GM19395 (cell line): ENCODE data around the gene SPRR2F.
"Not testable (repeated sequence)": the region's sequence is repeated elsewhere in the genome, so short reads cannot be mapped to it uniquely, and the experiment has no call there.

ENCODE experiments used
- ATAC-seq: cut with Tn5 transposase; IDR thresholded peaks from one replicate; pipeline ENCODE4 v1.9.1; 2021; ENCODE audit warnings: mild to moderate bottlenecking, moderate library complexity; ENCODE audit not compliant: unreplicated experiment

SPRR2F gene

GRCh38 chr1:153113416-153113815 is at the start of gene SPRR2F:
TSS of gene SPRR2F (minus strand) at chr1:153113516. CDS start at chr1:153112733, 783 bp downstream.
- no peak for ATAC-seq

GRCh38 chr1:153155541-153155940 is 42.2 kb upstream of the SPRR2F start:
- no peak for ATAC-seq

- ATAC-seq, result no peak
Observed at GRCh38 chr1:153152481-153152880, 39.2 kb upstream of the SPRR2F start.

- ATAC-seq, result no peak
Observed at GRCh38 chr1:153150846-153151245, 37.5 kb upstream of the SPRR2F start, which contains the start of gene SPRR2G. TSS of gene SPRR2G (minus strand) at chr1:153150890. CDS start at chr1:153150110, 780 bp downstream.

- no peak for ATAC-seq
Observed at GRCh38 chr1:153141377-153141776, 28.1 kb upstream of the SPRR2F start.

- no peak for ATAC-seq
Observed at GRCh38 chr1:153140484-153140883, 27.2 kb upstream of the SPRR2F start.

GRCh38 chr1:153133743-153134142 is 20.4 kb upstream of the SPRR2F start:
- no peak for ATAC-seq

GRCh38 chr1:153133267-153133666 is 20.0 kb upstream of the SPRR2F start:
- ATAC-seq, result no peak

GRCh38 chr1:153128688-153129087 is 15.4 kb upstream of the SPRR2F start:
- ATAC-seq, result not testable (repeated sequence)

GRCh38 chr1:153127296-153127695 is 14.0 kb upstream of the SPRR2F start:
- no peak for ATAC-seq

GRCh38 chr1:153125536-153125935 is 12.2 kb upstream of the SPRR2F start:
- ATAC-seq, result no peak

GRCh38 chr1:153123793-153124192 is 10.5 kb upstream of the SPRR2F start:
- ATAC-seq, result not testable (repeated sequence)

- no peak for ATAC-seq
Observed at GRCh38 chr1:153122831-153123421, 9.6 kb upstream of the SPRR2F start.

GRCh38 chr1:153120945-153121344 is 7.6 kb upstream of the SPRR2F start:
- no peak for ATAC-seq

- no peak for ATAC-seq
Observed at GRCh38 chr1:153119491-153119971, 6.2 kb upstream of the SPRR2F start.

GRCh38 chr1:153115264-153115663 is 1.9 kb upstream of the SPRR2F start:
- not testable (repeated sequence) for ATAC-seq

GRCh38 chr1:153112454-153112853 is 862 bp downstream of the SPRR2F start:
- ATAC-seq, result not testable (repeated sequence)

GRCh38 chr1:153100245-153100644 is 13.1 kb downstream of the SPRR2F start:
- no peak for ATAC-seq

GRCh38 chr1:153099461-153100045 is 13.8 kb downstream of the SPRR2F start:
- ATAC-seq, result no peak

GRCh38 chr1:153095764-153096163 is 17.6 kb downstream of the SPRR2F start:
- no peak for ATAC-seq

GRCh38 chr1:153094426-153094825 is 18.9 kb downstream of the SPRR2F start, which contains the start of gene SPRR2E:
TSS of gene SPRR2E (minus strand) at chr1:153094526. CDS start at chr1:153093751, 775 bp downstream.
- ATAC-seq, result no peak

- ATAC-seq, result no peak
Observed at GRCh38 chr1:153087652-153088051, 25.7 kb downstream of the SPRR2F start.
